NK-92 (cell line): ENCODE data around the gene KCNJ4.
"Not testable (repeated sequence)": the region's sequence is repeated elsewhere in the genome, so short reads cannot be mapped to it uniquely, and the experiment has no call there.

Experiments used
- DNase-seq: peaks from one replicate; lab custom pipeline; 2025; ENCODE audit not compliant: unreplicated experiment; lab: John Stamatoyannopoulos, UW

The KCNJ4 gene

DNA sequence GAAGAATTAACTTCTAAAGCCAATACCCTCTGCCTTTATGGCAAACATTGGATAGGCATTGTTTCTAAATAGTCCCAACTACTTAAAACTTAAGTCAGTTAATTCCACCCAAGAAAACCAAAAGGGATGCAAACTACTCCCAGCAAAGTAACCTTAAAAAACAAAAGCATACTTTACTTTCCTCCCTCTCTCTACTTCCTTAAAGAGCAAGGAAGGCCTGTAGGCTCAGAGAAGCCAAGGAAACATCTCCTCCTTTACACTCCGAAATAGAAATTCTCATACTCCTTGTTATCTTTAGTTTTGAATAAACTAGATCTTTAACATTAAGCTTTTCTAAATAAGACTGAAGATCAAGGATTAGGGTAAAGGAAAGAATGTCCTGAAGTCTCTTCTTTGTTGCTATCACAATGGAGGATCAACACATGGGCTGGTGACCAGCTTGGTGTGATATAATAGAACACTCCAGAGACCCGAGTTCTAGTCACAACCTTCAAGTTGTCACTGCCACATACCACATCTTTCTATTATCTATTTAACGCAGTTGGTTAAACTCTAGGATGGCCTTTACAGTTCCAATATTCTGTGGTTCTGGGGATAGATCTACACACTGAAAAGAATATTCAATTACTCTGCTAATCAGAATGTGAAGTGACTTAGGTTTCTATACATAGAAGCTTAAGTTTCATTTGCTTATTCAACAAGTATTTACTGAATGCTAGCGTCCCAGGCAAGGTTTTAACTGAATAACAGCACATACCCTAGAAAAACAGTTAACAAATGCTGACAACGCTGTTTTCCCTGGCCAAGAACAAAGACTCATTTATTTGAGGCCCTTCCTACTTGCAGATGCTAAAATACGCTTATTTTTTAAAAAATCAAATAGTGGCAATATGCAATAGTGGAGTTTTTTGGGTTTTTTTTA, 66.2 kb downstream of the KCNJ4 start:
- DNase-seq = not testable (repeated sequence)

DNA sequence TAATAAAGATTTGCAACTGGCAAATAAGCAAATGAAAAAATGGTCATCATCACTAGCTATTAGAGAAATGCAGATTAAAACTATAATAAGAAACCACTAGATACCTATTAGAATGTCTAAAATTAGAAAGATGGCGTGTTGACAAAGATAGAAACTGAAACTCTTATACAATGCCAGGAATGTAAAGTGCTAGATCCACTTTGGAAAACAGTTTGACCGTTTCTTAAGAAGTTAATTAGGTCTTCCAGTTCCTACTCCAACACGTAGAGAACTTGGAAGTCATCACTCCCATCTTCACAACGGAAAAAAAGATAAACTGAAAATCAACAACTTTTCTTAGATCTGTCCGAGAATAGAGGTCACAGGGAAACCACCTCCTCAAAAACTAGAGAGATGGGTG, 68.1 kb downstream of the KCNJ4 start:
- not testable (repeated sequence) for DNase-seq

DNA sequence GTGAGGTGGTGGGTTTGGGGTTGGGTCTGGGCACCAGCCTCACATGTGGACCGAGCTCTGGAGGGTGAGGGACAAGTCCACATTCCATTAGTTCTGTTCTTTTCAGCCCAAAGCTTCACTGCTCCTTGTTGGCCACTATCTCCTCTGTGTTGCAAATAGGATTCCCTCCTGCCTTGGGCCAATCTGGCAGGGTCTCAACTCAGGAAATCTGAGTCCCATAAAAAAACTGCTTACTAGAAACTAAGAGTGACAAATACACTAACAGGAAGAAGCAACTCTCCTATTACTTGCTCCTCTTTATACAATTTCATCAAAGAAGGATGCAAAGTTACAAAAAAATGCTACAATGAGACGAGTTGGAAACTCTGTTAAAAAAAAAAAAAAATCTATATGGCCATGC, 71.6 kb downstream of the KCNJ4 start:
- no peak for DNase-seq

DNA sequence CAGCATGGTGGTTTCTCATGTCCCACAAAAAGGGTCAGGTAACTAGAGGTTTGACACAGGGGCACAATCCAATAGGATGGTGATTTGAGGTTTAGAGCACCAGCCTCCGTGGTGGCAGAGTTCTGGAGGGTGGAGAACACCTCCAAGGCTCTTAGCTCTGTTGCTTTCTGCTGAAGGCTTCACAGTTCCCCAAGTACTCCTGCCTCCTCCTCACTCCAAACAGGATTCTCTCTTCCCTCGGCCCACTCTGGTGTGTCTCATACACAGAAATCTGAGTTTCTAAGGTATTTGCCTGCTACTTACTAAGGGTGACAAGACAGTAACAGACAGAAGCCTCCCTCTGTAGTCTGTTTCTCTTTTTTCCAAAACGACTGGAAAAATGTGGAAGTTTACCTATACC, 73.6 kb downstream of the KCNJ4 start:
- DNase-seq = not testable (repeated sequence)
